Measurements from ENCODE around the gene MPV17L2. TPM values are rescaled to one million over a fixed set of nuclear protein-coding genes. Genes with fewer than 3 reads are reported as not detected.

The MPV17L2 gene
- total RNA-seq, 1 experiment from 2014 or later: 13.3 TPM

DNA sequence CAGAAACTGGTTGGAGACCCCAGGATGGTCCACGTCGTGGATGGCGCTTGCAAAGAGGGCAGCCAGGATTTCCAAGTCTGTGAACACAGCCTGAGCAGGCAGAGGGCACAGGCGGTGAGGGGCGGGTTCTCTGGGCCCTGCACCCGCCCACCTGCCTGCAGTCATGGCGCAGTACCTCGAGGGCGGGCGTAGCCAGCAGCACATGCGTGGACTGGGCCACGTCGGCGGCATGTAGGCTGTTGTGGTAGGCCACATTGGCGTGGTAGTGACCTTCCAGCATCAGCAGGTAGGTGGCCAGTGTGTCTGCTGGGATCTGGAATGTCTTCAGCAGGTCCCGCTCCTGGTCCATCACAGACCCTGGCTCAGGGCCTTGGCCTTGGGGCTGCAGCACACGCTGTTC, 25.1 kb downstream of the MPV17L2 start:
- in situ Hi-C loops (cut with HindIII; ENCODE audit: low pct_unique_long_range_greater_than_20kb, low sequenced_read_pairs): no loop called here
- H3K9me3 ChIP-seq (ENCODE audit: control insufficient read depth, insufficient read depth, low read depth, low read length): no peaks in the 10 kb centered on the region
- DNase-seq (ENCODE audit: low read depth, low spot score) (no peak), ATAC-seq (no peak)
- H3K27me3 ChIP-seq (ENCODE audit: control insufficient read depth, insufficient read depth, low read length): no peaks in the 10 kb centered on the region
- no peak for TF ChIP-seq TCF7L2 (IDR thresholded peaks at IDR 0.05; ENCODE audit: low read depth, low read length)
- no peak for TF ChIP-seq POLR2AphosphoS5 (IDR thresholded peaks at IDR 0.05; ENCODE audit: low read depth, low read length)
- TF ChIP-seq, protein P1, sequence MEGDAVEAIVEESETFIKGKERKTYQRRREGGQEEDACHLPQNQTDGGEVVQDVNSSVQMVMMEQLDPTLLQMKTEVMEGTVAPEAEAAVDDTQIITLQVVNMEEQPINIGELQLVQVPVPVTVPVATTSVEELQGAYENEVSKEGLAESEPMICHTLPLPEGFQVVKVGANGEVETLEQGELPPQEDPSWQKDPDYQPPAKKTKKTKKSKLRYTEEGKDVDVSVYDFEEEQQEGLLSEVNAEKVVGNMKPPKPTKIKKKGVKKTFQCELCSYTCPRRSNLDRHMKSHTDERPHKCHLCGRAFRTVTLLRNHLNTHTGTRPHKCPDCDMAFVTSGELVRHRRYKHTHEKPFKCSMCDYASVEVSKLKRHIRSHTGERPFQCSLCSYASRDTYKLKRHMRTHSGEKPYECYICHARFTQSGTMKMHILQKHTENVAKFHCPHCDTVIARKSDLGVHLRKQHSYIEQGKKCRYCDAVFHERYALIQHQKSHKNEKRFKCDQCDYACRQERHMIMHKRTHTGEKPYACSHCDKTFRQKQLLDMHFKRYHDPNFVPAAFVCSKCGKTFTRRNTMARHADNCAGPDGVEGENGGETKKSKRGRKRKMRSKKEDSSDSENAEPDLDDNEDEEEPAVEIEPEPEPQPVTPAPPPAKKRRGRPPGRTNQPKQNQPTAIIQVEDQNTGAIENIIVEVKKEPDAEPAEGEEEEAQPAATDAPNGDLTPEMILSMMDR (IDR thresholded peaks at IDR 0.05): no peak
- no peak for TF ChIP-seq SIN3A (IDR thresholded peaks at IDR 0.05; ENCODE audit: borderline replicate concordance, insufficient read depth, low read depth, low read length)
- TF ChIP-seq, protein P2, sequence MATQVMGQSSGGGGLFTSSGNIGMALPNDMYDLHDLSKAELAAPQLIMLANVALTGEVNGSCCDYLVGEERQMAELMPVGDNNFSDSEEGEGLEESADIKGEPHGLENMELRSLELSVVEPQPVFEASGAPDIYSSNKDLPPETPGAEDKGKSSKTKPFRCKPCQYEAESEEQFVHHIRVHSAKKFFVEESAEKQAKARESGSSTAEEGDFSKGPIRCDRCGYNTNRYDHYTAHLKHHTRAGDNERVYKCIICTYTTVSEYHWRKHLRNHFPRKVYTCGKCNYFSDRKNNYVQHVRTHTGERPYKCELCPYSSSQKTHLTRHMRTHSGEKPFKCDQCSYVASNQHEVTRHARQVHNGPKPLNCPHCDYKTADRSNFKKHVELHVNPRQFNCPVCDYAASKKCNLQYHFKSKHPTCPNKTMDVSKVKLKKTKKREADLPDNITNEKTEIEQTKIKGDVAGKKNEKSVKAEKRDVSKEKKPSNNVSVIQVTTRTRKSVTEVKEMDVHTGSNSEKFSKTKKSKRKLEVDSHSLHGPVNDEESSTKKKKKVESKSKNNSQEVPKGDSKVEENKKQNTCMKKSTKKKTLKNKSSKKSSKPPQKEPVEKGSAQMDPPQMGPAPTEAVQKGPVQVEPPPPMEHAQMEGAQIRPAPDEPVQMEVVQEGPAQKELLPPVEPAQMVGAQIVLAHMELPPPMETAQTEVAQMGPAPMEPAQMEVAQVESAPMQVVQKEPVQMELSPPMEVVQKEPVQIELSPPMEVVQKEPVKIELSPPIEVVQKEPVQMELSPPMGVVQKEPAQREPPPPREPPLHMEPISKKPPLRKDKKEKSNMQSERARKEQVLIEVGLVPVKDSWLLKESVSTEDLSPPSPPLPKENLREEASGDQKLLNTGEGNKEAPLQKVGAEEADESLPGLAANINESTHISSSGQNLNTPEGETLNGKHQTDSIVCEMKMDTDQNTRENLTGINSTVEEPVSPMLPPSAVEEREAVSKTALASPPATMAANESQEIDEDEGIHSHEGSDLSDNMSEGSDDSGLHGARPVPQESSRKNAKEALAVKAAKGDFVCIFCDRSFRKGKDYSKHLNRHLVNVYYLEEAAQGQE (IDR thresholded peaks at IDR 0.05; ENCODE audit: insufficient read depth in 1 of 2, low read depth in 2 of 2, low read length in 1 of 2): no peak
- H3K4me1 ChIP-seq (ENCODE audit: control insufficient read depth, insufficient read depth, low read length): no peaks in the 10 kb centered on the region
- ChIA-PET POLR2A (no interaction called here), CTCF (no interaction called here)
- no peaks in the 10 kb centered on the region for H3K36me3 ChIP-seq (ENCODE audit: control insufficient read depth, insufficient read depth, low read length)
- intact Hi-C loops (cut with micrococcal nuclease; ENCODE audit: unreplicated experiment): no loop called here
- H3K4me3 ChIP-seq (ENCODE audit: low read depth in 2 of 2, low read length in 2 of 2): no peak overlapping the region
- H3K27ac ChIP-seq (ENCODE audit: low read length): no peak overlapping the region
- BruUV-seq (replicated peaks): no TSS peak

DNA sequence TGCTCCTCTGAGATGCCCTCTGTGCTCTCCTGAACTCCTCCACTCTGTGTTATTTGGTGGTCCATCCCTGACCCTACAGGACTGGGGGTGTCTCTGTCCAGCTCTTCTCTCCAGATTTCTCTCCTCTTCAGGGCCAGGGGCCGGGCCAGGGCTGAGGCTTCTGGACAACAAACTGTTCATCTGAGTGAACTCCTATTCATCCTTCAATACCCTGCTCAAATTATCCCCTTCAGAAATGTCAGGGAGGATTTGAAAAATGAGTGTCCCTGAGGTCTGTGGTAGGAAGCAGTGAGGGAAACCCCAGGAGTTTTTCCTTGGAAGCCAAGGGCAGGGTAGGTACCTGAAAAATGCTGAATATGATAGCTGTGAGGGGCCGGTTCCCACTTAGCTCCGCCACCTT, 25.6 kb downstream of the MPV17L2 start:
- ChIA-PET POLR2A (no interaction called here), CTCF (interaction anchor here (0.5 kb wide), 1 partner anchor 19 kb away, joined by 7 read pairs; no protein-coding TSS in a partner anchor)
- Histone ChIP-seq H3K9me3 (ENCODE audit: control insufficient read depth, insufficient read depth, low read depth, low read length) (no peaks in the 10 kb centered on the region), H3K4me3 (ENCODE audit: low read depth in 2 of 2, low read length in 2 of 2) (no peak overlapping the region), H3K27ac (ENCODE audit: low read length) (no peak overlapping the region), H3K36me3 (ENCODE audit: control insufficient read depth, insufficient read depth, low read length) (no peaks in the 10 kb centered on the region), H3K4me1 (ENCODE audit: control insufficient read depth, insufficient read depth, low read length) (no peaks in the 10 kb centered on the region), H3K27me3 (ENCODE audit: control insufficient read depth, insufficient read depth, low read length) (no peaks in the 10 kb centered on the region)
- TF ChIP-seq TCF7L2 (IDR thresholded peaks at IDR 0.05; ENCODE audit: low read depth, low read length) (no peak), SIN3A (IDR thresholded peaks at IDR 0.05; ENCODE audit: borderline replicate concordance, insufficient read depth, low read depth, low read length) (no peak), POLR2AphosphoS5 (IDR thresholded peaks at IDR 0.05; ENCODE audit: low read depth, low read length) (no peak)
- TF ChIP-seq, protein P1 (IDR thresholded peaks at IDR 0.05): no peak
- TF ChIP-seq, protein P2 (IDR thresholded peaks at IDR 0.05; ENCODE audit: insufficient read depth in 1 of 2, low read depth in 2 of 2, low read length in 1 of 2): no peak
- intact Hi-C loops (cut with micrococcal nuclease; ENCODE audit: unreplicated experiment) (no loop called here), in situ Hi-C loops (cut with HindIII; ENCODE audit: low pct_unique_long_range_greater_than_20kb, low sequenced_read_pairs) (no loop called here)
- ATAC-seq (no peak), DNase-seq (ENCODE audit: low read depth, low spot score) (no peak)
- no TSS peak for BruUV-seq (replicated peaks)
